ENCODE results near the gene UNC13A.

UNC13A gene

DNA sequence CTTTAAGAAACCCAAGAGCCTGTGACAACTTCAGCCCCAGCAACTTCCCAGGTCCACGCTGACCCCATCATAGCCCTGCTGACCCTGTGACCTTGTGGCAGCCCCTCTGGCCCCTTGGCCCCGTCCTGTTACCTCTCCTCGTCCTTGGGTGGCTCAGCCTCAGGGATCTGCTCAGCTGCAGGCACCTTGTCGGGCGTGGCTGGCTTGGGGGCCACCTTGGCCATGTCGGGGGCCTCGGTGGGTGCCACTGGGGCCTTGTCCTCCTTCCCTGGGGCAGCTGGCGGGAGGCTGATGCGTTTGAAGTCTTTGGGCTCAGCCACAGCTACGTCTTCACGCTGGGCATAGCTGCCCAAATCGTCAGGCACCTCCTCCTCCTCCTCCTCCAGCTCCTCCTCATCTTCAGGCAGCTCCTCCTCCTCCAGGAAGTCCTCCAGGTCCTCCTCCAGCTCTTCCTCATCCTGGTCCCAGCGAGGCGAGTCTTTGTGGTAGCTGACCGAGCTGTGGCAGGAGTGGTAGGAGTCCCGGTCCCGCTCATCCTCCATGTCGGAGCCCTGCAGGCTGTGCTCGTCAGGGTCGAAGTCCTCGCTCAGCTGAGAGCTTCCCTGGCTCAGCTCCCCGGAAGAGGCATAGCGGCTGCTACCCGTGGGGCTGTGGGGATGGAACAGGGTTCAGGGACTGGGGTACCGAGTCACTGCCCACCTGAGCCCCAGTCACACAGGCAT is 32.2 kb downstream of the UNC13A start:
- H3K36me3 ChIP-seq (ENCODE audit: control insufficient read depth, insufficient read depth, low read length) = no peaks in the 10 kb centered on the region
- H3K9me3 ChIP-seq (ENCODE audit: control insufficient read depth, low read length) = no peaks in the 10 kb centered on the region
- no peaks in the 10 kb centered on the region for H3K4me1 ChIP-seq (ENCODE audit: control insufficient read depth, insufficient read depth, low read length)
- H3K4me3 ChIP-seq (ENCODE audit: low read length) = no peak overlapping the region
- H3K9ac ChIP-seq (ENCODE audit: low read length) = no peak overlapping the region
- H3K27me3 ChIP-seq (ENCODE audit: control insufficient read depth, insufficient read depth, low read length) = no peaks in the 10 kb centered on the region

DNA sequence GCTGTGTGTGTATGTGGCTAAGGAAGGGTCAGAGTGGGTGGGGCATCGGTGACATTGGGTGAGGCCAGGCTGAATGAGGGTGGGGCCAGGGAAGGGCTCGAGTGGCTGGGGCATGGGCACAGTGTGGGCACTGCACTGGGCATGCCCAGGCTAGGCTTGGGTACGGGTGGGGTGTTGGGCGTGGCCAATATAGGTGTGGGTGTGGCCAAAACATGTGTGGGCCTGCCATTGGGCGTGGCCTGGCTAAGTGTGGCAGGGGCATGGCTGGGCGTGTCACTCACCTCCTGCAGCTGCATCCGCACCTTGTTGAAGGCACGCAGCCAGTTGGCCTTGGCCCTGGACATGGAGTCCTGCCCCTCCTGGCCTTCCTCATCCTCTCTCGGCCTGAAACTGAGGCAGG is 33.2 kb downstream of the UNC13A start:
- Histone ChIP-seq H3K9ac (ENCODE audit: low read length) (no peak overlapping the region), H3K36me3 (ENCODE audit: control insufficient read depth, insufficient read depth, low read length) (no peaks in the 10 kb centered on the region), H3K9me3 (ENCODE audit: control insufficient read depth, low read length) (no peaks in the 10 kb centered on the region), H3K4me1 (ENCODE audit: control insufficient read depth, insufficient read depth, low read length) (no peaks in the 10 kb centered on the region), H3K4me3 (ENCODE audit: low read length) (no peak overlapping the region), H3K27me3 (ENCODE audit: control insufficient read depth, insufficient read depth, low read length) (no peaks in the 10 kb centered on the region)

DNA sequence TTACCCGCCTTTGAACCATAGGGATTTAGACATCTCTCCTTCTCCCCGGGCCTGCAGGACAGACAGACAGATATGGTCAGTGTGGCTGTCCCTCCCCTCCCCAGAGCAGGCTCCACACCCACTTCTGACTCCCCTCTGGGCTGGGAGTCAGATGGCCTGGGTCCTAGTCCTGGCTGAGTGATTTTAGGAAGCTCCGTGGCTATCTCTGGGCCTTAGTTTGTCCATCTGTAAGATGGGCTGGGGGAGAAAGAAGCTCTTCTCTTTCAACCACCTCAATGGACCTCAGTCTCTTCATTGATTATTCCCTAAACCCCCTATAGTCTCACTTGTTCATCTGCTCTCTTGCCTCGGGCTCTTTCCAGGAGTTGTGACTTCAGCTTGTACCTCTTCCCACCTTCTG is 35.5 kb downstream of the UNC13A start:
- no peaks in the 10 kb centered on the region for H3K4me1 ChIP-seq (ENCODE audit: control insufficient read depth, insufficient read depth, low read length)
- H3K36me3 ChIP-seq (ENCODE audit: control insufficient read depth, insufficient read depth, low read length) = no peaks in the 10 kb centered on the region
- H3K9ac ChIP-seq (ENCODE audit: low read length) = no peak overlapping the region
- no peak overlapping the region for H3K4me3 ChIP-seq (ENCODE audit: low read length)
- no peaks in the 10 kb centered on the region for H3K27me3 ChIP-seq (ENCODE audit: control insufficient read depth, insufficient read depth, low read length)
- no peaks in the 10 kb centered on the region for H3K9me3 ChIP-seq (ENCODE audit: control insufficient read depth, low read length)

DNA sequence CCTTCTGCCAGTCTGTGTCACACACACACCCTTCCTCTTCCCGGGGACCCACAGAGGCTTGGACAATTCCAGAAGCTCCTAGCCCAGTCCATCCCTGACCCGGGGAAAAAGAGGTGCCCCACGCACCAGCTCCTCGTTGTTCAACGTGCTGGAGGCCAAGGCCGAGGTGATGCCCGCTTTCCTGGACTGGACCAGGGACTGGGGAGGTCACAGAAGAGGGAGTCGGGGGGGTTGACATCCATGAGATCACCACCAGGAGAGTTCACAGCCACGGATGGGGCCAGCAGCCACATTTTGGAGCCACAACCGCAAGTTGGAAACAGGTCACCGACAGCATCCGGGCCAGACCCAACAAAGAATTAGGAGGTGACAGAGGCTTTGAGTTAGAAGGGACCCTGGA is 39.4 kb downstream of the UNC13A start:
- H3K27me3 ChIP-seq (ENCODE audit: control insufficient read depth, insufficient read depth, low read length) = peaks cover 8% of the 10 kb centered on the region
- H3K4me3 ChIP-seq (ENCODE audit: low read length) = no peak overlapping the region
- H3K9ac ChIP-seq (ENCODE audit: low read length) = no peak overlapping the region
- H3K4me1 ChIP-seq (ENCODE audit: control insufficient read depth, insufficient read depth, low read length) = no peaks in the 10 kb centered on the region
- no peaks in the 10 kb centered on the region for H3K9me3 ChIP-seq (ENCODE audit: control insufficient read depth, low read length)
- H3K36me3 ChIP-seq (ENCODE audit: control insufficient read depth, insufficient read depth, low read length) = no peaks in the 10 kb centered on the region

DNA sequence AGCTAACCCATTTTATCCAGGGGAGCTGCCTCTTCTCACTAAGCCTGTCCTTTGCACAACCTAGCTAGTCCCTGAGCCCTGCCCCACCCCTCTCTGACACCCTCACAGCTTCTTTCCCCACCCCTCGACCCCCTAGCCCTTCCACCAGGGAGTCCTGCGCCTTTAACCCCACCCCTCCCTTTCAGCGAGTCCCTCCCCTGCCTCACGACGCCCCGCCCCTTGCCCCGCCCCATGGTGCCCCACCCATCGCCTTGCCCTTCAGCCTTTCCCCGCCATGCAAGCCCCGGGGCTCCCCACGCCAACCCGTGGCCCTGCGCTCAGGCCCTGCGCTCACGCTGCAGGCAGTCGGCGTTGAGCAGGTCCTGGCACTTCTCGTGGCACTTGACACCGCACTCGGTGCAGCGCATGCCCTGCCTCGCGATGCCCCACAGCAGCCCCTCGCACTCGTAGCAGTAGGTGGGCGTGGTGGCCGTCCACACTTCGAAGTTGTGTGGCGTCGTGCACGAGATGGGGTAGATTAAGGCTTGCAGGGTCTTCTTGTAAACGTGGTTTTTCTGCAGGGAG is 40.0 kb downstream of the UNC13A start:
- H3K27me3 ChIP-seq (ENCODE audit: control insufficient read depth, insufficient read depth, low read length) = peaks cover 8% of the 10 kb centered on the region
- no peak overlapping the region for H3K4me3 ChIP-seq (ENCODE audit: low read length)
- H3K36me3 ChIP-seq (ENCODE audit: control insufficient read depth, insufficient read depth, low read length) = no peaks in the 10 kb centered on the region
- no peak overlapping the region for H3K9ac ChIP-seq (ENCODE audit: low read length)
- H3K4me1 ChIP-seq (ENCODE audit: control insufficient read depth, insufficient read depth, low read length) = no peaks in the 10 kb centered on the region
- H3K9me3 ChIP-seq (ENCODE audit: control insufficient read depth, low read length) = no peaks in the 10 kb centered on the region

DNA sequence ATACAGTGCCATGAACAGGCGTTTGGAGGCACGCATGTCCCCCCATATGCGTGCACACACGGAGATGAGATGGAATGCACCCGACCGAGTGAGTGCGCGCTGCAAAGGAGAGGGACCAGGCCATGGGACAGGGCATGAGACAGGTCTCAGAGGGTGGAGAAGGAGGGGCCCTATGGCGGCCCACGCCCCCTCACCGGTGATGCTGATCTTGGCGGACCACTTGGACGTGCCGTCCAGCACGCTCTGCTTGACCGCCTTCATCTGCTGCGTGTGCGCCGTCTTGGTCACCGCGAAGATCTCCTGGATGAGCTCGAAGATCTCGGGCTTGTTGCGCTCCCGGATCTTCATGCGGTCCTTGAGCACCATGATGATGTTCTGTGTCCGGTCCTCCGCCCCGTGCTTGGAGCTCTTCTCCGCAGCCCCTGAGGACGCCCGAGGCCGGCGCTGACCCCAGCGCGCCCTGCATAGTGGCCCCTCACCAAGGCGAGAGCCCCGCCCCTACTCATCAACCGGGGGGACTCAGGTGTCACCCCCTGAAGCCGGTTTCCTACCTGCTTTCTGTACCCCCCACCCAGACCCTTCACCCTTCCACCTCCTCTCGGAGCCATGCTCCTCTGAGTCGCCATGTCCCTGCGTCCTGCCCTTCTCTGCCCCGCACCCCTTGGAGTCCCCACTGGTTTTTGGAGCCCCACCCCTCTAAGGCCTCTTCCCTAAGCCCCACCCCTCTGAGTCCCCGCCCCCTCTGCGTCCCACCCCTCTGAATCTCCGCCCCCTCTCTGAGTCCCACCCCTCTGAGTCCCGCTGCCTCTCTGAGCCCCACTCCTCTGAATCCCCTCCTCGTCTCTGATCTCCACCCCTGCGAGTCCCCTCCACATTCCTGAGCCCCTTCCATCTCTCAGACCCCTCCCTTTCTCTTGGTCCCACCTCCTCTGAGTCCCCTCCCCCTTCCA is 40.8 kb downstream of the UNC13A start:
- H3K4me3 ChIP-seq (ENCODE audit: low read length) = no peak overlapping the region
- no peaks in the 10 kb centered on the region for H3K9me3 ChIP-seq (ENCODE audit: control insufficient read depth, low read length)
- H3K4me1 ChIP-seq (ENCODE audit: control insufficient read depth, insufficient read depth, low read length) = no peaks in the 10 kb centered on the region
- no peak overlapping the region for H3K9ac ChIP-seq (ENCODE audit: low read length)
- H3K27me3 ChIP-seq (ENCODE audit: control insufficient read depth, insufficient read depth, low read length) = peaks cover 8% of the 10 kb centered on the region
- no peaks in the 10 kb centered on the region for H3K36me3 ChIP-seq (ENCODE audit: control insufficient read depth, insufficient read depth, low read length)

DNA sequence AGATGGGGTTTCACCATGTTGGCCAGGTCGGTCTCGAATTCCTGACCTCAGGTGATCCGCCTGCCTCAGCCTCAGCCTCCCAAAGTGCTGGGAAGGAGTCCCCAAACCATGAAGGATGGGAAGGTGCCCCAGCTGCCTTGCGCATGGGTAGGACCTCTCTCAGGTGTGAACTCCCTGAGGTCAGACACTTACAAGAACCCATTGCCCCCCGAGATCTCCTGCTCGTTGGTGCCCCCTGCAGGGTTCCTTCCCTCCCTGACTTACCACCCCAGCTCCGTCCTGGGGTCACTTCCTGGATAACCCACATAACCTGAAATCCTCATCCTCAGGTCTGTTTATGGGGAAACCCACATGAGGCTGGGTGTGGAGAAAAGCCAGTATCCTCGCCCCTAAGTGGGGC is 41.7 kb downstream of the UNC13A start:
- Histone ChIP-seq H3K36me3 (ENCODE audit: control insufficient read depth, insufficient read depth, low read length) (no peaks in the 10 kb centered on the region), H3K27me3 (ENCODE audit: control insufficient read depth, insufficient read depth, low read length) (peaks cover 8% of the 10 kb centered on the region), H3K9me3 (ENCODE audit: control insufficient read depth, low read length) (no peaks in the 10 kb centered on the region), H3K9ac (ENCODE audit: low read length) (no peak overlapping the region), H3K4me1 (ENCODE audit: control insufficient read depth, insufficient read depth, low read length) (no peaks in the 10 kb centered on the region), H3K4me3 (ENCODE audit: low read length) (no peak overlapping the region)

DNA sequence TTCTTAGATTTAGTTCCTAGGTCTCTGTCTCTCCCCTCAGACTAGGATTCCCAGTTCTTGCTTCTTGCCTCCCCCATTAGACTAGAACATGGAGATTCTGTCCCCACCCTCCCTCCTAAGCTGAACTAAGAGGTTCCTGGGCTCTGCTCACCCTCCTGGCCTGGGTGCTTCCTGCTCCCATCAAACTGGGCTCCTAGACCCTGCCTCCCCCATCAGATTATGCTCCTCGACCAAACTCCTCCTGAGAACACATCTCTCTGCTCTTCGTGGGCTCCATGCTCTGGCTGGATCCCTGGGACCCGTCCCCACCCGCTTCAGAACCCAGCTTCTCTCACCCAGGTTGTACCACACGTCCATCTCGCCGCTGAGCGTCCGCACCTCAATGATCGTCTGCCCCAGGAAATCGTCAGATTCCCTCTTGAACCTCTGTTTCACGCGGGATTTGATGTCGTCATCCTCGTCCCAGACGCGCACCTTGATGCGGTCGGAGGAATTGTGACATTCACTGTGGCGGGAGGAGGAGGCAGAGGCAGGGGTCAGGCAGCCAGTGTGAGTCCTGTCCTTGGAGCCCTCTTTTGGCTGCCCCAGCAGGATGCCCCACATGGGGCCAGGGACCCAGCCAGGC is 42.7 kb downstream of the UNC13A start:
- peaks cover 8% of the 10 kb centered on the region for H3K27me3 ChIP-seq (ENCODE audit: control insufficient read depth, insufficient read depth, low read length)
- H3K4me1 ChIP-seq (ENCODE audit: control insufficient read depth, insufficient read depth, low read length) = no peaks in the 10 kb centered on the region
- H3K36me3 ChIP-seq (ENCODE audit: control insufficient read depth, insufficient read depth, low read length) = no peaks in the 10 kb centered on the region
- no peaks in the 10 kb centered on the region for H3K9me3 ChIP-seq (ENCODE audit: control insufficient read depth, low read length)
- H3K9ac ChIP-seq (ENCODE audit: low read length) = no peak overlapping the region
- H3K4me3 ChIP-seq (ENCODE audit: low read length) = no peak overlapping the region

DNA sequence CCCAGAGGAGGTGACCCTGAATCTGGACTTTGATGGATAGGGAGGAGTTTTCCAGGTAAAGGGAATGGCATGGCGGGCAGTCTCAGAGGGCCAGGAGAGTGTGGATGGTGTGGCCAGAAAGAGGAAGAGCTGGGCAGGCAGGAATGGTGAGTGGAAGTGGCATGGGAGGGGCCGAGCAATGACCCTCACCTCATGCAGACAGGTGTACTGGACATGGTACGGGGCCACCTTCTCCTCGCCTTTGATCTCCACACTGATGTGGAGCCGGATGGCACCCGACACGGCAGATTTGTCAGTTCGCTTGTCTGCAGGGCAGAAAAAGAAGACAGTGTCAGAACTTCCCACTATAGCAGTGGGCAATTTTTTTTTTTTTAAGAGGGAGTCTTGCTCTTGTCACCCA is 45.5 kb downstream of the UNC13A start:
- Histone ChIP-seq H3K36me3 (ENCODE audit: control insufficient read depth, insufficient read depth, low read length) (no peaks in the 10 kb centered on the region), H3K27me3 (ENCODE audit: control insufficient read depth, insufficient read depth, low read length) (peaks cover 8% of the 10 kb centered on the region), H3K4me1 (ENCODE audit: control insufficient read depth, insufficient read depth, low read length) (no peaks in the 10 kb centered on the region), H3K9ac (ENCODE audit: low read length) (no peak overlapping the region), H3K4me3 (ENCODE audit: low read length) (no peak overlapping the region), H3K9me3 (ENCODE audit: control insufficient read depth, low read length) (no peaks in the 10 kb centered on the region)

DNA sequence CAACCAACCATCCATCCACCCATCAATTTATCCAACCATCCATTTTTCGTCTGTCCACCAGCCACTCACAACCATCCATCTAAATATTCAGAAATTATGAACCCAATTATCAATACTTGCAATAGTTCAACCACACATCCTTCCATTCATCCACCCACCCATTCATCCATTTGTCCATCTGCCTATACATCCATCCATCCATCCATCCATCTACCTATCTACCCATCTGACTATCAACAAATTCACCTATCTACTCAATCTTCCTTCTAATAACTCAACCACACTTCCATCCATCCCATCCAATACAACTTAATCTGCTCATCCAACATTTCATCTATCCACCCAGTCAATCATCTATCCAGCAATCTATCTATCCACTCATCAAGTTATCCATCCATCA is 46.3 kb downstream of the UNC13A start:
- Histone ChIP-seq H3K36me3 (ENCODE audit: control insufficient read depth, insufficient read depth, low read length) (no peaks in the 10 kb centered on the region), H3K9me3 (ENCODE audit: control insufficient read depth, low read length) (no peaks in the 10 kb centered on the region), H3K4me3 (ENCODE audit: low read length) (no peak overlapping the region), H3K27me3 (ENCODE audit: control insufficient read depth, insufficient read depth, low read length) (peaks cover 8% of the 10 kb centered on the region), H3K4me1 (ENCODE audit: control insufficient read depth, insufficient read depth, low read length) (no peaks in the 10 kb centered on the region), H3K9ac (ENCODE audit: low read length) (no peak overlapping the region)

DNA sequence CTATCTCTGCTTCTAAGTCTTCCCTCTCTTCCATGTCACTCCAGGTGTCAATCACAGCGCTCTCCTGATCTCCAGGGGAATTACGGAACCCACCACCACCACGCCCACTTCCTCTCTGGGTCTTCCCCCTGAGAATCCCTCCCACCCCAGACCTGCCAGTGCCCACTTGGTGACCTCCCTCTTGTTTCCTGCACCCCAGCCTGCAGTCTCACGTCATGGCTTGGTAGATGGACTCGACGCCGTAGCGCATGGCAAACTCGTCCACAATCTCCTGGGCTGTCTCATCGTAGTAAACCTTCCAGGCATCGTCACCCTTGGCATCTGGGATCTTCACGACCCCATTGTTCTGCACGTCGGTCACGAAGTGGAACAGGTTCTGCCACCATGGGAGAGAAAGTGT is 47.0 kb downstream of the UNC13A start:
- Histone ChIP-seq H3K9ac (ENCODE audit: low read length) (no peak overlapping the region), H3K36me3 (ENCODE audit: control insufficient read depth, insufficient read depth, low read length) (no peaks in the 10 kb centered on the region), H3K4me3 (ENCODE audit: low read length) (no peak overlapping the region), H3K4me1 (ENCODE audit: control insufficient read depth, insufficient read depth, low read length) (no peaks in the 10 kb centered on the region), H3K27me3 (ENCODE audit: control insufficient read depth, insufficient read depth, low read length) (peaks cover 3% of the 10 kb centered on the region), H3K9me3 (ENCODE audit: control insufficient read depth, low read length) (no peaks in the 10 kb centered on the region)

DNA sequence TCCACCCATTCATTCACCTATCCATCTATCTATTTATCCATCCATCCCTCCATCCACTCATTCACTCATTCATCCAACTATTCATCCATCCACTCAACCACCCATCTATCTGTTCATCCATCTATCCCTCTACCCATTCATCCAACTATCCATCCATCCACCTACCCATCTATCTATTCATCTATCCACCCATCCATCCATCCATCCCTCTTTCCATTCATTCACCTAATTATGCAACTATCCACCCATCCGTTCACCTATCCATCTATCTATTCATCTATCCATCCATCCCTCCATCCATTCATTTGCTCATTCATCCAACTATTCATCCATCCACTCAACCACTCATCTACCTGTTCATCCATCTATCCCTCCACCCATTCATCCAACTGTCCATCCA is 54.5 kb downstream of the UNC13A start:
- Histone ChIP-seq H3K4me1 (ENCODE audit: control insufficient read depth, insufficient read depth, low read length) (no peaks in the 10 kb centered on the region), H3K4me3 (ENCODE audit: low read length) (no peak overlapping the region), H3K9me3 (ENCODE audit: control insufficient read depth, low read length) (no peaks in the 10 kb centered on the region), H3K9ac (ENCODE audit: low read length) (no peak overlapping the region), H3K27me3 (ENCODE audit: control insufficient read depth, insufficient read depth, low read length) (no peaks in the 10 kb centered on the region), H3K36me3 (ENCODE audit: control insufficient read depth, insufficient read depth, low read length) (no peaks in the 10 kb centered on the region)
